ENCODE results near the gene PEX5. TPM values are rescaled to one million over a fixed set of nuclear protein-coding genes. Genes with fewer than 3 reads are reported as not detected.
"Not testable (repeated sequence)": the region's sequence is repeated elsewhere in the genome, so short reads cannot be mapped to it uniquely, and the experiment has no call there.

The PEX5 gene
- total RNA-seq, 1 experiment from 2014 or later: 49.4 TPM

DNA sequence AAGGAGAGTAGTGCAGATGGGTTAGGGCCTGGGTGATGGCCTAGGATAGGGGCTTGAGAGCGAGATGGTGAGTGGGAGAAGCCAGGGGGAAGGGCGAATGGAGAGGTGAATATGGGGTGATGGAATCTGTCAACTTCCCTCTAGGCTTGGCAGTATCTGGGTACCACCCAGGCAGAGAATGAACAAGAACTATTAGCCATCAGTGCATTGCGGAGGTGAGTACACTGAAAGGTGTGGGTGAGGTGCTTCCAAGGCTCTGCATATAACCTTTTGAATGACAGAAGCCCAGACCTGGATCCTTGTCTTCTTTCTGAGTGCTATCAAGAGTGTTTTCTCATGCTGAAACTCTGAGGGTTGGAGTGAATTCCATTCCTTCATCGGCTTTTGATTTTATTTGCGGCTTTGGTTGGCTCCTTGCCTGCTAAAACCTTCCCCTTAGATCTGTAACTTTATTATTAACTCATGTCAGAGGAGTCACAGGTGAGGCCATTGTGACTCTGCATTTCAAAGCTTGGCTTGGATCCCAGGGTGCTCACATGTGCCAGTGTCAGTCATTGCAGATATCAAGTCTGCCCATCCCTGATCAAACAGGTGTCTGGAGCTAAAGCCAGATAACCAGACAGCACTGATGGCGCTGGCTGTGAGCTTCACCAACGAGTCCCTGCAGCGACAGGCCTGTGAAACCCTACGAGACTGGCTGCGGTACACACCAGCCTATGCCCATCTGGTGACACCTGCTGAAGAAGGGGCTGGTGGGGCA is 18.6 kb downstream of the PEX5 start:
- ChIA-PET CTCF (interaction anchor here (1.0 to 3.5 kb wide), 3 partner anchors 63 to 253 kb away, joined by 5 to 24 read pairs (median 8); no protein-coding TSS in a partner anchor), POLR2A (no interaction called here)
- no peak overlapping the region for H3K27ac Mint-ChIP-seq (ENCODE audit: low read depth, unreplicated experiment)
- intact Hi-C loops (cut with micrococcal nuclease): no loop called here
- no peak for DNase-seq (ENCODE audit: unreplicated experiment)
- H3K9me3 Mint-ChIP-seq (ENCODE audit: unreplicated experiment): no peaks in the 10 kb centered on the region
- BruUV-seq (replicated peaks): no TSS peak
- TF ChIP-seq, protein P1, sequence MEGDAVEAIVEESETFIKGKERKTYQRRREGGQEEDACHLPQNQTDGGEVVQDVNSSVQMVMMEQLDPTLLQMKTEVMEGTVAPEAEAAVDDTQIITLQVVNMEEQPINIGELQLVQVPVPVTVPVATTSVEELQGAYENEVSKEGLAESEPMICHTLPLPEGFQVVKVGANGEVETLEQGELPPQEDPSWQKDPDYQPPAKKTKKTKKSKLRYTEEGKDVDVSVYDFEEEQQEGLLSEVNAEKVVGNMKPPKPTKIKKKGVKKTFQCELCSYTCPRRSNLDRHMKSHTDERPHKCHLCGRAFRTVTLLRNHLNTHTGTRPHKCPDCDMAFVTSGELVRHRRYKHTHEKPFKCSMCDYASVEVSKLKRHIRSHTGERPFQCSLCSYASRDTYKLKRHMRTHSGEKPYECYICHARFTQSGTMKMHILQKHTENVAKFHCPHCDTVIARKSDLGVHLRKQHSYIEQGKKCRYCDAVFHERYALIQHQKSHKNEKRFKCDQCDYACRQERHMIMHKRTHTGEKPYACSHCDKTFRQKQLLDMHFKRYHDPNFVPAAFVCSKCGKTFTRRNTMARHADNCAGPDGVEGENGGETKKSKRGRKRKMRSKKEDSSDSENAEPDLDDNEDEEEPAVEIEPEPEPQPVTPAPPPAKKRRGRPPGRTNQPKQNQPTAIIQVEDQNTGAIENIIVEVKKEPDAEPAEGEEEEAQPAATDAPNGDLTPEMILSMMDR (IDR thresholded peaks at IDR 0.05; ENCODE audit: unreplicated experiment): no peak
- no peaks in the 10 kb centered on the region for H3K27me3 Mint-ChIP-seq (ENCODE audit: insufficient read depth, unreplicated experiment)
- no peak overlapping the region for H3K4me3 Mint-ChIP-seq (ENCODE audit: unreplicated experiment)
- peaks cover 89% of the 10 kb centered on the region for H3K36me3 Mint-ChIP-seq (ENCODE audit: insufficient read depth, unreplicated experiment)
- no peaks in the 10 kb centered on the region for H3K4me1 Mint-ChIP-seq (ENCODE audit: insufficient read depth, unreplicated experiment)

DNA sequence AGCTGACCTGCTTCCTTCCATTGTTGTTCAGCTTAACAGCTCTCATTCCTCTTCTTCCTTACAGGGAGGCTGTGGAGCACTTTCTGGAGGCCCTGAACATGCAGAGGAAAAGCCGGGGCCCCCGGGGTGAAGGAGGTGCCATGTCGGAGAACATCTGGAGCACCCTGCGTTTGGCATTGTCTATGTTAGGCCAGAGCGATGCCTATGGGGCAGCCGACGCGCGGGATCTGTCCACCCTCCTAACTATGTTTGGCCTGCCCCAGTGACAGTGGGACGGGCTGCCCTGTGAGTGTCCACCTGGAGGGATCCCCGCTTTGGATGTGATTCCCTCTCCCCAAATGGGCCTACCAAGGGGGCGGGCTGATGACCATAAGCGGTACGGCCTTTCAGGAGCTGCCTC is 20.5 kb downstream of the PEX5 start:
- ChIA-PET POLR2A (no interaction called here), CTCF (interaction anchor here (0.6 to 3.5 kb wide), 9 partner anchors 10 to 556 kb away, joined by 3 to 24 read pairs (median 3); no protein-coding TSS in a partner anchor)
- DNase-seq (ENCODE audit: unreplicated experiment): no peak
- TF ChIP-seq, protein P1 (IDR thresholded peaks at IDR 0.05; ENCODE audit: unreplicated experiment): no peak
- Mint-ChIP-seq H3K4me1 (ENCODE audit: insufficient read depth, unreplicated experiment) (no peaks in the 10 kb centered on the region), H3K27me3 (ENCODE audit: insufficient read depth, unreplicated experiment) (no peaks in the 10 kb centered on the region), H3K9me3 (ENCODE audit: unreplicated experiment) (no peaks in the 10 kb centered on the region), H3K36me3 (ENCODE audit: insufficient read depth, unreplicated experiment) (peaks cover 77% of the 10 kb centered on the region), H3K4me3 (ENCODE audit: unreplicated experiment) (no peak overlapping the region), H3K27ac (ENCODE audit: low read depth, unreplicated experiment) (no peak overlapping the region)
- BruUV-seq (replicated peaks): no TSS peak
- intact Hi-C loops (cut with micrococcal nuclease): loop anchor here (10.0 kb wide), 1 partner anchor 115 kb away; no protein-coding TSS in a partner anchor

DNA sequence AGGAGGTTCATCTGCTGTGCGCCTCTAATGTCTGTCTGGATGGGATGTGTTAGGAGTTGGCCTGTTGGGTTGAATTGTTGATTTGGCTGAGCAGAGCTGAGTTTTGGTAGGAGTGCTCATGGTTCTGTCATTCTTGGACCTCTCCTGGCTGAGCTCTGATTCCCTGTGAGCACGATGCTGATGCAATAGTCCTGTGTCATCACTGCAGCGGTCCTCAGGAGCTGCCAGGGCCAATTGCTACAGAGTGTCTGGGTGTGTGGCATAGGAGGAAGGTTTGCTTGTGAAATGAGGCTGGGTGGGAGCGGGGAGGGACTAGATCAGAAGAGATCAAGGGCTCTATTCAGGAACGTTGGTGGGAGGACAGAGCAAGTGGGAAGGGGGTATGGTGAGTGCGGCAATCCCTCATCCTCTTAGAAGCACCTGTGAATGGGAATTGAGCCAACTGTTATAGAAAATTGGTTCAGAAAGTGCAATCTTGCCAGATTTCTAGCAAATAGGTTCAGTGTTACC is 21.2 kb downstream of the PEX5 start:
- TF ChIP-seq, protein P1 (IDR thresholded peaks at IDR 0.05; ENCODE audit: unreplicated experiment): no peak
- Mint-ChIP-seq H3K27ac (ENCODE audit: low read depth, unreplicated experiment) (no peak overlapping the region), H3K27me3 (ENCODE audit: insufficient read depth, unreplicated experiment) (peaks cover 6% of the 10 kb centered on the region), H3K4me1 (ENCODE audit: insufficient read depth, unreplicated experiment) (no peaks in the 10 kb centered on the region), H3K9me3 (ENCODE audit: unreplicated experiment) (no peaks in the 10 kb centered on the region), H3K4me3 (ENCODE audit: unreplicated experiment) (no peak overlapping the region), H3K36me3 (ENCODE audit: insufficient read depth, unreplicated experiment) (peaks cover 74% of the 10 kb centered on the region)
- ChIA-PET CTCF (interaction anchor here (0.6 to 3.5 kb wide), 5 partner anchors 10 to 555 kb away, joined by 3 to 24 read pairs (median 3); no protein-coding TSS in a partner anchor), POLR2A (interaction anchor here (0.6 kb wide), 1 partner anchor 59 kb away, joined by 3 read pairs; no protein-coding TSS in a partner anchor)
- intact Hi-C loops (cut with micrococcal nuclease): loop anchor here (10.0 kb wide), 1 partner anchor 114 kb away; no protein-coding TSS in a partner anchor
- DNase-seq (ENCODE audit: unreplicated experiment): no peak
- BruUV-seq (replicated peaks): TSS peak; percentile 64

DNA sequence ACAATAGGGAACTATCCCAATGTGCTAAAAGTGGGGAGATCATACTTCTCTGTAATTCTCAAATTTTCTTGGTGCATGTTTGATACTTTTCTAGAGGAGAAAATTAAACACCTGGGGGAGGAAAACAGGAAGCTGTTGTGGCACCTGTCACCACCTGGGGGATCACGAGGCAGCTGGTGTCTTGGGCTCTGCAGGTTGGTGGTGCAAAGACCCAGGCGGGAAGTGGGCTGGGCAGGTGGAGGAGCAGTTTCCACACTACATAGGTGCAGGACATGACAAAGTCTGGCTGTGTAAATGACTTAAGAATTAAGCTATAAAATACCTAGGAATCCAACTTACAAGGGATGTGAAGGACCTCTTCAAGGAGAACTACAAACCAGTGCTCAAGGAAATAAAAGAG is 23.2 kb downstream of the PEX5 start:
- no peak for DNase-seq (ENCODE audit: unreplicated experiment)
- Mint-ChIP-seq H3K27me3 (ENCODE audit: insufficient read depth, unreplicated experiment) (peaks cover 20% of the 10 kb centered on the region), H3K4me3 (ENCODE audit: unreplicated experiment) (no peak overlapping the region), H3K4me1 (ENCODE audit: insufficient read depth, unreplicated experiment) (no peaks in the 10 kb centered on the region), H3K9me3 (ENCODE audit: unreplicated experiment) (no peaks in the 10 kb centered on the region), H3K36me3 (ENCODE audit: insufficient read depth, unreplicated experiment) (peaks cover 56% of the 10 kb centered on the region), H3K27ac (ENCODE audit: low read depth, unreplicated experiment) (no peak overlapping the region)
- POLR2A ChIA-PET: interaction anchor here (0.7 kb wide), 1 partner anchor 164 kb away, joined by 3 read pairs; no protein-coding TSS in a partner anchor
- BruUV-seq (replicated peaks): no TSS peak
- TF ChIP-seq, protein P1 (IDR thresholded peaks at IDR 0.05; ENCODE audit: unreplicated experiment): no peak
- CTCF ChIA-PET: interaction anchor here (0.5 to 1.3 kb wide), 3 partner anchors 71 to 430 kb away, joined by 3 to 13 read pairs (median 3); no protein-coding TSS in a partner anchor
- intact Hi-C loops (cut with micrococcal nuclease): loop anchor here (10.0 kb wide), 1 partner anchor 112 kb away; no protein-coding TSS in a partner anchor

DNA sequence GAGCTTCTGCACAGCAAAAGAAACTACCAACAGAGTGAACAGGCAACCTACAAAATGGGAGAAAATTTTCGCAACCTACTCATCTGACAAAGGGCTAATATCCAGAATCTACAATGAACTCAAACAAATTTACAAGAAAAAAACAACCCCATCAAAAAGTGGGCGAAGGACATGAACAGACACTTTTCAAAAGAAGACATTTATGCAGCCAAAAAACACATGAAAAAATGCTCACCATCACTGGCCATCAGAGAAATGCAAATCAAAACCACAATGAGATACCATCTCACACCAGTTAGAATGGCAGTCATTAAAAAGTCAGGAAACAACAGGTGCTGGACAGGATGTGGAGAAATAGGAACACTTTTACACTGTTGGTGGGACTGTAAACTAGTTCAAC is 24.3 kb downstream of the PEX5 start:
- H3K4me3 Mint-ChIP-seq (ENCODE audit: unreplicated experiment); BruUV-seq (replicated peaks); DNase-seq (ENCODE audit: unreplicated experiment); CTCF ChIA-PET; POLR2A ChIA-PET; H3K27ac Mint-ChIP-seq (ENCODE audit: low read depth, unreplicated experiment); H3K4me1 Mint-ChIP-seq (ENCODE audit: insufficient read depth, unreplicated experiment); H3K9me3 Mint-ChIP-seq (ENCODE audit: unreplicated experiment): not testable (repeated sequence)
- peaks cover 45% of the 10 kb centered on the region for H3K36me3 Mint-ChIP-seq (ENCODE audit: insufficient read depth, unreplicated experiment)
- intact Hi-C loops (cut with micrococcal nuclease): loop anchor here (10.0 kb wide), 1 partner anchor 111 kb away; no protein-coding TSS in a partner anchor
- peaks cover 23% of the 10 kb centered on the region for H3K27me3 Mint-ChIP-seq (ENCODE audit: insufficient read depth, unreplicated experiment)

Measured in MCF 10A (cell line).